OCI-M2 (cell line): ENCODE measurements around the gene GMNC.

ENCODE experiments used
- DNase-seq: peaks from one replicate; lab custom pipeline; 2025; ENCODE audit not compliant: unreplicated experiment; lab: John Stamatoyannopoulos, UW

The GMNC gene

DNA sequence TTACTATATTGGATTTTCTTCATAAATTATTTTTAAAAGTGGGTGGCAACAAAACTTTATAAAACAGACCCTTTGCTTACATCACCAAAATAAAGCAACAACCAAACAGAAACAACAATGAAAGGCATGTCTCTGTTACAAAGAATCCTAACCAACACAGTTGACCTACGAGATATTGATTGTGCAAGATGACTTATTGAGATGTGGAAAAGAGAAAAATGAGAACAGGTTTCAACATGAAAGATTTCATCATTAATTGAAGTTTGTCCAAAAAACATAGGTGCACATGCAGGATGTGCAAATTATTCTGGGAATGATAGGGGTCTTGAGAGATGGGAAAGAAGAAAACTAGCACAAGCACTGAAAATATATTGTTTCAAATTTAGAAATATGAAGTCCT is 9.0 kb downstream of the GMNC start:
- no peak for DNase-seq

DNA sequence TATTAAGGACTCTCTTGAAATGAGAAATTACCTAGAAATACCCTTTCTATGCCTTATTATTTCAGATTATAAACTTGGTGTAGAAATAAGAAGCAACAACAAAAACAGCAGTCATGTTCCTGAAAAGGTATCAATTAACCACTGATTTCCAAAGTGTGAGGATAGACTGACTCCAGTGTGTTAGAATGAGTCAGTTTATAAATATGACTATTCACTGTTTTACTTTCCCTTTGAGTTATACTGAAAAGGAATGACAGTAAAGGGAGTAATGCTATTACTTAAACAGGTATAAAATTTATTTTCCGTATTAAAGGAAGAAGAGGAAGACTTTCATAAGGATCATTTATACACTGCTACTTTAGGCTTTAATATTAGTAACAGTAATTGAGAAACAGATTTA is 12.9 kb downstream of the GMNC start:
- DNase-seq = no peak

DNA sequence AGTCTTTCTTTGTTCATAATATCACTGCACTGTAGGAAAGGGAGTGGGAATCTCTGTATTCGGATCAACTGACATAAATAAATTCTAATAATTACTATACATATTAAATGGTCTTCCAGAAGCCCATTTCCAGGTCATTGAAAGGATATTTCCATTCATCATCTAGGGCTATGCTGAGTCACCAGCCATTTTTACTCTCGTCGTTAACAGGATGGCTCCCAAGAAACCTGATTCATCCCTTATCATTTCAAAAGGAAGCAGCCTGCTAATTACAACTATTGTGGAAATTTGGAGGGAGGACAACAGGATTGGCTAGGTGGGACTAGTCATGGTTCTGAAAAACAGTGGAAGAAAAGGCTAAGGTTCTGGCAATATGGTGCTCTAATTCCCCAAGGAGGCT is 13.6 kb downstream of the GMNC start:
- DNase-seq = no peak

DNA sequence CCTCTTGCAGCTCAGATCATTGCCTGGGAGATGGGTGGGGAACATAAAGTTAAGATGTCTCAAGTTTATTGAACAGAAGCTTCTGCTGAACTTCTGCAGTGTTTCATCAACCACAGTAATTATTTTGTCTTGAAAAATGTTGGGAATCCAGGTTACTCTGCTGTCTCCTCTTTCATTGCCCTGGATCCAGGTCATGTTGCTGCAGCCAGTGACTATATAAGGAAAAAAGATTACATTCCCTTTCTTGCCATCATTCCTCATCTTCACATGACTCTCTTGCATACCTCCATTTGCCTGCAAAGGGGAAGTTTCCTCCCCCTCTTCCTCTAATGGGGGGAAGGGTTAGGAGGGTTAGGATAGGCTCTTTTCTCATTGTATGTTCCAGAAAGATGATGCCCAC is 15.1 kb downstream of the GMNC start:
- no peak for DNase-seq

DNA sequence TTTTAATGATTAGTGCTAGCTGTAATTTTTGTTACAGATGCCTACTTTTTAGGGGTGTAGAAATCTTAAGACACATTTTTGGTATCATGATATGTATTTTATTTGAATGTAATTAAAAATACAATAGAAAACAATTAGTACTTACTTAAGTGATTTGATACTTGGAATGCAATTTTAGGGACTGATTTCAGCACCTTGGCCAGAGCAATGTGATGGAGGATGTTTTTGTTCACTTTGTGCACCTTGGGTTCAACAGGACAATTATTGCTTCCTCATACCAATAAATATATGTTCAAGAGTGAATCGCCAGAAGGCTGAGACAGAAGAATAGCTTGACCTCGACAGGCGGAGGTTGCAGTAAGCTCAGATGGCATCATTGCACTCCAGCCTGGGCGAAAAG is 22.3 kb downstream of the GMNC start:
- DNase-seq = no peak

DNA sequence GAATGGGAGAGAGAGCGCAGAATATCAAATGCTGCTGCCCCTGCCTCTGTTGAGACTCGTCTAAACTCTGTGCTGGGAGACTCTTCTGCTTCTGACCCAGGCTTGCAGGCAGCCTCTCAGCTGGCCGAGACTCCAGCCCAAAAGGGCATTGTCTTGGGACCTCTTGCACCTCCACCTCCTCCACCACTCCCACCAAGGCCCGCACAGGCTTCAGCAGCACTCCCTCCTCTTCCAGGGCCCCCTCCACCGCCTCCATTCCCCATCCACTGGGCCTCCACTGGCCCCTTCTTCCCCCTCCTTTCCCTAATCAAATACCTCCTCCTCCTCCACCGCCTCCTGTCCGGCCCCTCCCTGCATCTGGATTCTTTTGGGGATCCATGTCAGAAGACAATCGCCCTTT is 31.3 kb downstream of the GMNC start:
- no peak for DNase-seq

DNA sequence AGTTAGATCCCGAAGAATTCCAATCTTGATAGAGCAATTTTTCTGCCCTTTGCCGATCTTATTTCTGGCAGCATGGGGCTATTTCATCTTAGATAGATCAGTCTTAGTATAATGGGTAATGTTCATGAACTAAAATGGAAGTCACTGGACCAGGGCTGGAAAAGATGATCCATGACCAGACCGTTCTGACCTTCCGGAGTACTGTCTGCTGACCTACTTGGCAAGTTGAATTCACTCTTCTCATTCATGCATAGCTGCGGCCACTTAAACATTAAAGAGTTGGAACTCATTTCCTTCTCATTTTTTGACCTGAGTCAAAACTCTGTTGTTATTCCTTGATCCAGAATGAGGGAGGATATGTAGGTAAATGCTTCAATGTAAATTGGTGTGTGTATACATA is 32.5 kb downstream of the GMNC start:
- DNase-seq = no peak

DNA sequence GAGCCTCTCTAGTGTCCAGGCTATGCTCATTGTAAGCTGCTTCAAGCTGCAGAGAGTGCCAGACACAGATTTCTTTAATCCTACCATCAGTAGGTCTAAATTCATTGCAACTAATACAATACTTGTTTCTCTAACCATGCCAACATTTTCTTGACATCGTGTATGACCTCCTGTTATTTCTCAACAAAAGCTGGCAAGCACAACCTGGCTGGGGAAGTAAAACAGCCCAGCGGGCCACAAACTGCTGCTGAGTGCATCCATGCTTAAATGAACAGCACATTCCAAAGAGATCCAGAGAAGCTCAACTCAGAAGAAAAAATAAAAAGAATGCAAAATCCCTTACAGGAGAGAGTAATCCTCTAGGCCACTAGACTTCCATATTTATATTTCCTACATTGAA is 36.5 kb downstream of the GMNC start:
- no peak for DNase-seq

DNA sequence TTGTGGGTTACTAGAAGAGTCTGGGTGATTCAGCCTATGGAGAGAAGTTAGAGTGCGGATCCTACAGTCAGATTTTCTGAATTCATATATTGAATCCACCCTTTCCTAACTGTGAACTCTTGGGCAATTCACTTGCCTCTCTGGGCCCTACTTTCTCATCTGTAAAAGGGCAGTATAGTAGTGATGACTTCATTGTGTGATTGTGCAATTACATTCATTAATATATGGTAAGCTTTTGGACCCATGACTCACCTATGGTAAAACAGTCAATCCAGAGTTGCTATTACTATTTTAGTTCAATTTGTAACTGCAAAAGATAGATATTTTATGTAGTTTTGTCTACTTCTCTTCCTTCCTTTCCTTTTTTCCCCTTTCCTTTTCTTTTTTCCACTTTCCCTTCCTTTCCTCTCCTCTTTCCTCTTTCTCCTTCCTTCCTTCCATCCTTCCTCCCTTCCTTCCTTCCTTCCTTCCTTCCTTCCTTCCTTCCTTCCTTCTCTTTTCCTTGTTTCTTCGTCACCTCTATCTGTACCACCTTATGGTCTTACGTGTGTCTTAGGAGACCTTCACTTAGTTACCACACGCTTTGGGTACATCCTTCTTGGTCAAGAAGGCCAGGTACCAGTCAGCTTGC is 37.0 kb downstream of the GMNC start:
- no peak for DNase-seq

DNA sequence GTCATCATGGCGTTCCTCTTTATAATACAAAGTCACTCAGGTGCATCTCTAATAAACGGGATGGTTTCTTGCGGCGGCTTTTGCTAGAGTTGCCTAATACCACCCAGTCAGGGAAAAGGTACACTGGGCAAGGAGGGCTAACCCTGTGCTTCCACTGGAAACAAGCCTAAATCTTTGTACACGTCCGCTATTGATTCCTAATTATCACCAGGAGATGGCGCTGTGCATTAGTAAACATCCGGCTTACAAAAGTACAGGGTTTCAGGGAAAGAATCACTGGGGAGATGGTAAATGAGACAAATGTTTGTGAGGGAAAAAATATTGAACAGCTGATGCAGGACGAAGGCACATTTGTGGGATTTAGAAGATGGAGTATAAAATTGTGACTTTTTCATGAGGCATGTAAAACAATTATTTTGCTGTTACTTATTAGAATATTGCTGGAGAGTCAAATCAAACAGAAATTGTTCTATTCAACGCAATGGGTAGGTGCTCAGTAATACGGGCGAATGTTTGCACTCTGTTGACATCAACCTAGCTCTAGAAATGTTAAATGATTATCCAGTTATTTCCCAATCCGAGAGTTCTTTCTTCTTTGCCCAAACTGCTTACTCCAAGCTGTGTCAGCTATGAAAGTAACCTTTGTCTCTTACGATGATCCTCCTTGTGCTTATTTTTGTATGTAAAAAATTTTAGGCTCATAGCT is 50.6 kb downstream of the GMNC start:
- no peak for DNase-seq

DNA sequence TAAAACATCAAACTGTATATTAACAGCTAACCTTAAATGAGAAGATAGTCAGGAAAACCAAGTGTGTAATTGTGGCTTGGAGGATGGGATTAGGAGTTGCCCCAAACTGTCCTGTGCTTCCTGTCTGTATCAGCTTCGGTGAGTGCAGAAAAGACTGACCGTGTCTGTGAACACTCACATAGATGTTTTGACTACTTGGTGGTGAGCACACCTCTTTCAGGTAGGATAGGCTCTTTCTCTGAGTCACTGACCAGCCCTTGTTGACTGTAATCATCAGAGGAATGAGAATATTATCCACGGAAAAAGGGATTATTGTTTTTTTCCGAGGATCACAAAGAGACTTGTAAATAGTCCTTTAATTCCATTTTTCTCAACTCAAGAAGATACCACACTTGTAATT is 51.5 kb downstream of the GMNC start:
- no peak for DNase-seq

DNA sequence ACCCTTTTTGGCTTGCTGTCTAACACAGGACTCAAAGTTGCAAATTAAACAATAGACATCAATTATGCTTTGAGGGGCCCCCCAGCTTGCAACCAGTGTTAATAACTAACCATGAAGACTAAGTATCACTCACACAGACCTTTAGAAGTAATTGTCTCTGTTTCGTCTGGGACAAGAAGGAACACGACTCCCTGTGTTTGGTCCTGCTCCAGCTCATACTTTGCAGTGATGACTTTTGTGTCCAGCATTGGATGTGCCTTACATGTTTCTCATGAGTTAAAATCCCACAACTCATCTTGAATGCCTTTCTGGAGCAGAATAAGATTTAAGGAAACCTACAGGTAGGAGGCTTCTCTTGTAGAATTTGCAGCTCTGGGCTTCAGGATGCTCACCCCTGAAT is 53.1 kb downstream of the GMNC start:
- DNase-seq = no peak

DNA sequence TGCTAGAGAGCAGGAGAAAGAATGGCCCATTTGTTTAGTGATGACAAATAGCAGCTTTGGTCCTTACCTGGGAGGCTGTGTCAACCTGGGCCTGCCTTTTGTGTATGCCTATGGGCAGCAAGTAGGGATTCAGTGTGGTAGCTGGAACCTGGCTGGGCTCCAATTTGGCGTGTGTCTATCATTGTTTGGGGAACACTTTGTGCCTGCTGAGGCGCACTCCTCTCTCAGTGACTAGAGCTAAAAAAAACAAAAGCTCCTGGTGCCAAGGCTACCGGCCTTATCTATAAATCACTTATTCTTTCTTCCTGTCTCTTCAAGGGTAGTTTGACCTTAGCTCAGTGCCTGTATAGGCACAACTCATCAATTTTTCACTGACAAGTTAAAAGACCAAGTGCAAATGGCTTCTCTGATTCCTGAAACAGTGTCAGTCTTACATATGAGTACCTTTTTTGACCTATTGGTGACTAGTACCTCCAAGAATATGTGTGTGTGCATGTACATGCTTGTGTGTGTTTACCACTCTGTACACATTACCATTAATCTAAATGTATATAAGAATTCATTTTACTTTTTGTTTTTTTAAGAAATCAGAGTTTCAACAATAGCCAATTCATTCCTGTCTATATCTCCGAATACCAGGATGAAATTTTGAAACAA is 54.6 kb downstream of the GMNC start:
- DNase-seq = no peak
